Nephron progenitor cell (in vitro differentiated cells): ENCODE data around the gene JAZF1.

ENCODE experiments used
- DNase-seq: peaks from one replicate; pipeline ENCODE4 v3.0.0; 2021
- H3K27ac Mint-ChIP-seq: 2 replicates; pipeline ENCODE4 v1.8.0; 2021; ENCODE audit warnings: mild to moderate bottlenecking, moderate library complexity, mixed read lengths
- H3K27me3 Mint-ChIP-seq: 2 replicates; pipeline ENCODE4 v1.8.0; 2021; ENCODE audit warnings: mild to moderate bottlenecking, low read depth, mixed read lengths; ENCODE audit not compliant: poor library complexity
- H3K36me3 Mint-ChIP-seq: 2 replicates; pipeline ENCODE4 v1.8.0; 2021; ENCODE audit warnings: low read depth, mixed read lengths
- H3K4me1 Mint-ChIP-seq: 2 replicates; pipeline ENCODE4 v1.8.0; 2021; ENCODE audit warnings: mixed read lengths
- H3K4me3 Mint-ChIP-seq: 2 replicates; pipeline ENCODE4 v1.8.0; 2021; ENCODE audit warnings: mild to moderate bottlenecking, moderate library complexity, mixed read lengths
- H3K9me3 Mint-ChIP-seq: 2 replicates; pipeline ENCODE4 v1.8.0; 2021; ENCODE audit warnings: mild to moderate bottlenecking, moderate library complexity, mixed read lengths
- CTCF ChIP-seq: fragments of 200-600 bp; sonication (generic); IDR thresholded peaks from 2 replicates; pipeline ENCODE4 v1.5.0; 2021; ENCODE audit warnings: antibody characterized with exemption

JAZF1 gene

GRCh38 chr7:28224172-28224571 is 43.6 kb upstream of the JAZF1 start:
- no peak for DNase-seq
- Mint-ChIP-seq H3K27ac (no peak overlapping the region), H3K27me3 (peaks cover 2% of the 10 kb centered on the region), H3K4me3 (no peak overlapping the region), H3K4me1 (no peaks in the 10 kb centered on the region), H3K9me3 (no peaks in the 10 kb centered on the region), H3K36me3 (no peaks in the 10 kb centered on the region)
- no peak for TF ChIP-seq CTCF

- H3K4me1 Mint-ChIP-seq, result no peaks in the 10 kb centered on the region
- H3K36me3 Mint-ChIP-seq, result no peaks in the 10 kb centered on the region
- TF ChIP-seq CTCF, result no peak
- no peak overlapping the region for H3K4me3 Mint-ChIP-seq
- no peaks in the 10 kb centered on the region for H3K9me3 Mint-ChIP-seq
- H3K27me3 Mint-ChIP-seq, result peaks cover 2% of the 10 kb centered on the region
- H3K27ac Mint-ChIP-seq, result no peak overlapping the region
- no peak for DNase-seq
Measured at GRCh38 chr7:28222636-28223035, 42.0 kb upstream of the JAZF1 start.

- Mint-ChIP-seq H3K4me1 (no peaks in the 10 kb centered on the region), H3K27ac (no peak overlapping the region), H3K9me3 (no peaks in the 10 kb centered on the region), H3K36me3 (no peaks in the 10 kb centered on the region), H3K27me3 (peaks cover 3% of the 10 kb centered on the region), H3K4me3 (no peak overlapping the region)
- TF ChIP-seq CTCF, result no peak
- no peak for DNase-seq
Measured at GRCh38 chr7:28219793-28220192, 39.2 kb upstream of the JAZF1 start.

GRCh38 chr7:28217143-28217542 is 36.5 kb upstream of the JAZF1 start:
- no peak for DNase-seq
- no peak for TF ChIP-seq CTCF
- no peak overlapping the region for H3K27ac Mint-ChIP-seq
- H3K4me1 Mint-ChIP-seq, result no peaks in the 10 kb centered on the region
- peaks cover 5% of the 10 kb centered on the region for H3K27me3 Mint-ChIP-seq
- H3K4me3 Mint-ChIP-seq, result no peak overlapping the region
- H3K36me3 Mint-ChIP-seq, result no peaks in the 10 kb centered on the region
- no peaks in the 10 kb centered on the region for H3K9me3 Mint-ChIP-seq

- Mint-ChIP-seq H3K27me3 (peaks cover 6% of the 10 kb centered on the region), H3K9me3 (no peaks in the 10 kb centered on the region), H3K4me1 (no peaks in the 10 kb centered on the region), H3K4me3 (no peak overlapping the region), H3K27ac (no peak overlapping the region), H3K36me3 (no peaks in the 10 kb centered on the region)
- no peak for DNase-seq
- TF ChIP-seq CTCF, result no peak
Measured at GRCh38 chr7:28211006-28211405, 30.4 kb upstream of the JAZF1 start.

- no peak for TF ChIP-seq CTCF
- no peak overlapping the region for H3K27ac Mint-ChIP-seq
- H3K36me3 Mint-ChIP-seq, result no peaks in the 10 kb centered on the region
- no peaks in the 10 kb centered on the region for H3K4me1 Mint-ChIP-seq
- H3K9me3 Mint-ChIP-seq, result no peaks in the 10 kb centered on the region
- no peak for DNase-seq
- no peak overlapping the region for H3K4me3 Mint-ChIP-seq
- H3K27me3 Mint-ChIP-seq, result peaks cover 3% of the 10 kb centered on the region
Measured at GRCh38 chr7:28208506-28208905, 27.9 kb upstream of the JAZF1 start.
